ENCODE results near the gene TAB2. TPM values are rescaled to one million over a fixed set of nuclear protein-coding genes. Genes with fewer than 3 reads are reported as not detected.
"Not testable (repeated sequence)": the region's sequence is repeated elsewhere in the genome, so short reads cannot be mapped to it uniquely, and the experiment has no call there.

Gene TAB2
- total RNA-seq, 1 experiment from 2014 or later, result 12.4 TPM

DNA sequence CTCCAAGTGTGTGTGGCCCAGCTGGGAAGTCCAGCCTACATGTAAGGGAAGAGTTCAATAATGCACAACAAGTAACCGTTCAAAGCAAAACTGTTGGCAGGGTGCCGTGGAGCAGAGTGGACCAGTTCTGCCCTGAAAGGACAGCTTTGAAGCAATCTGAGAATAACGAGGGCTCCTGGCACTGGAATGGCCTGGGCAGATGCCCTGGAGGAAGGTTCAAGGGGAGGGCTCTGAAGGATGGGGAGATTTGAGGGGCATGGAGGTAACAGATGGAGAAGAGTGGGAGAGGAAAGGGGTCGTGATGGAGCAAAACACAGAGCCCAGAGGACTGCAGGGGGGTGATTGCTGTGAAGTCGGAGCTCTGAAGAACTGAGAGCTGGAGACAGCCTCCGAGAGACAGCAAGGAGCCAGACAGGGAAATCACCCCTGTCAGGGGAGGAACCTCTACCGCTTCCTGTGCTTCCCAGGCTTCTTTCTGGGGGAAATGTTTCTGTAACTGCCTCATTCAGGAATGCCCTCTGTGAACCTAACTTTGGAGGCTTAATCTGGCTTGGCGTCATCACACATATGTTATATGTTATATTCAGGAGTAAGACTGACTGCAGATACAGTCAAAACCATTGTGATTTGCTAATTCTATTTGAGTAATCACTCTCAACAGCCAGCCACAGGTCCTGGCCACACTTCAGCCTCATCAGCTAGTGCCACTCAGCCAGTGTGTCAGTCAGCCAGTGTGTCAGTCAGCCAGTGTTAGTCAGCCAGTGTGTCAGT is 126.1 kb downstream of the TAB2 start:
- in situ Hi-C loops (cut with HindIII; ENCODE audit: low pct_unique_long_range_greater_than_20kb, low sequenced_read_pairs), result no loop called here

DNA sequence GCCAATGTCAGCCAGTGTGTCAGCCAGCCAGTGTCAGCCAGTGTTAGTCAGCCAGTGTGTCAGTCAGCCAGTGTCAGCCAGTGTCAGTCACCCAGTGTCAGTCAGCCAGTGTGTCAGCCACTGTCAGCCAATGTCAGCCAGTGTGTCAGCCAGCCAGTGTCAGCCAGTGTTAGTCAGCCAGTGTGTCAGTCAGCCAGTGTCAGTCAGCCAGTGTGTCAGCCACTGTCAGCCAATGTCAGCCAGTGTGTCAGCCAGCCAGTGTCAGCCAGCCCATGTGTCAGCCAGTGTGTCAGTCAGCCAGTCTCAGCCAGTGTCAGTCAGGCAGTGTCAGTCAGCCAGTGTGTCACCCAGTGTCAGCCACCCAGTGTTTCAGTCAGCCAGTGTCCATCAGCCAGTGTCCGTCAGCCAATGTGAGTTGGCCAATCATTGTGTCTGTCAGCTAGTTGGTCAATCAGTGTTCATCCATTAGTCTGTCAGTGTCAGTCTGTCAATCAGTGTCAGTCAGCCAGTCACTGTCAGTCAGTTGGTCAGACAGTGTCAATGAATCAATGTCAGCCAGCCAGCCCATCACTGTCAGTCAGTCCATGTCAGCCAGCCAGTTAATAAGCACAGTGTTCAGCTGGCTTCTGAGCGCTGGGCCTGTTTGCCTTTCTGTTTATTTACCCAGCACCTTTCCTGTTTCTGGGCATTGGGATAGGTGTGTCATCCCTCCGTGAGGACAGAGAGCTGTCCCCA is 127.0 kb downstream of the TAB2 start:
- in situ Hi-C loops (cut with HindIII; ENCODE audit: low pct_unique_long_range_greater_than_20kb, low sequenced_read_pairs); DNase-seq (ENCODE audit: low read depth, low spot score): not testable (repeated sequence)

More for the DNA sequence above, 126.1 kb downstream of the TAB2 start:
- no peak for DNase-seq (ENCODE audit: low read depth, low spot score)

DNA sequence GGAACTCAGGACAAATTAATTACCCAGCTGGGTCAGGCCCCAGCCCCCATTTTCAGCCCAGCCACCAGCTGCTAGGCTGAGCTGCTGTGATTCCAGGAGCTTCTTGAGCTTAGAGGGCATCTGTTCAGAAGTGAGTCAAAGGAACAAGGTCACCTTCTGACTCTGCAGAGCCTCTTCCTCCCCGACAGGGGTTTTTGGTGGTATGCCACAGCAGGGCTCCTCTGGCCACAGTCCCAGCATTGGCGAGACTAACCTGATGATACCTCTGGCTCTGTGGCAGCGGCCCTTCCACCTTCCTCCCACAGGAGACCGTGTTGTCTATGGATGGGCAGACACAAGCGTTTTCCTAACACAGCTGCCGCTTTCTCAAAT is 127.6 kb downstream of the TAB2 start:
- in situ Hi-C loops (cut with HindIII; ENCODE audit: low pct_unique_long_range_greater_than_20kb, low sequenced_read_pairs), result no loop called here
- no peak for DNase-seq (ENCODE audit: low read depth, low spot score)

DNA sequence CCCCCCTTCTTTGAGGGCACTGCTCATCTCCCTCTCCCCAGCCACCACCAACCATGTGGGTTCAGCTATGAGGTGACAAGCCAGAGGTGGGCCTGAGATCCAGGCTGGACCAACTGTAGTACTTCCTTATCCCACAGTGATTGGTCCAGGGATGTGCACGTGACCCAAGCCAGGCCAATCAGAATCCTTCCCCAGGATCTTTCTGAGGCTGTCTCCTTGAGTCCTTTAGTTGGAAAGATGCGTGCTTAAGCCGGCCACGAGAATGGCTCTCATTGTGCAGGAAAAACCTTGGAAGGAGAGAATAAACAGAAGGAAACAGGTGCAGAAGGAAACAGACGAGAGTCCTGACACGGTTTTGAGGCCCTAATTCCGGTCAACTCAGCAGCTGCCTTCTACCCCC is 128.1 kb downstream of the TAB2 start:
- DNase-seq (ENCODE audit: low read depth, low spot score), result no peak
- in situ Hi-C loops (cut with HindIII; ENCODE audit: low pct_unique_long_range_greater_than_20kb, low sequenced_read_pairs), result no loop called here

DNA sequence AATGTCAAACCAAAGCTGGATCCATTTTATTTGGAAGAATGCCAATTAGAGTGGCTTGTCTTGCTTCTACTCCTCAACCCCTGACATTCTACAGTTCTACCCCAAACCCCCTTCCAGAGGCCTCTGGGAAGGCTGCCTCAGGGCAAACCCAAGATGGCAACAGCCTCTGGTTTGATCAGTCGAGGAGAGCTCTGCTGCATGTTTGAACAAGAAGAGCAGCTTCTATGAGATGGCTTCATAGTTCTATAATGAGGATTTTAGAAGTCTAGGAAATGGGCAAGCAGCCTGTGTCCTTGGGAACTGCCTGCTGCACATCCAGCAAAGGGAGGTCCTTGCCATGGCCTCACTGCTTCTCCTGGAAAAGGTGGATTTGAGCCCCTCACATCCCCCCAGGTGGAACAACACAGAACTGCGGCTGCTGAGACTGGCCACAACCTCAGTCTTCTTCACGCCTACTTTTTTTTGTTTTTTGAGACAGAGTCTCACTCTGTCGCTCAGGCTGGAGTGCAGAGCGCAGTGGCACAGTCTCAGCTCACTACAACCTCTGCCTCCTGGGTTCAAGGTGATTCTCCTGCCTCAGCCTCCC is 129.4 kb downstream of the TAB2 start:
- in situ Hi-C loops (cut with HindIII; ENCODE audit: low pct_unique_long_range_greater_than_20kb, low sequenced_read_pairs), result no loop called here

DNA sequence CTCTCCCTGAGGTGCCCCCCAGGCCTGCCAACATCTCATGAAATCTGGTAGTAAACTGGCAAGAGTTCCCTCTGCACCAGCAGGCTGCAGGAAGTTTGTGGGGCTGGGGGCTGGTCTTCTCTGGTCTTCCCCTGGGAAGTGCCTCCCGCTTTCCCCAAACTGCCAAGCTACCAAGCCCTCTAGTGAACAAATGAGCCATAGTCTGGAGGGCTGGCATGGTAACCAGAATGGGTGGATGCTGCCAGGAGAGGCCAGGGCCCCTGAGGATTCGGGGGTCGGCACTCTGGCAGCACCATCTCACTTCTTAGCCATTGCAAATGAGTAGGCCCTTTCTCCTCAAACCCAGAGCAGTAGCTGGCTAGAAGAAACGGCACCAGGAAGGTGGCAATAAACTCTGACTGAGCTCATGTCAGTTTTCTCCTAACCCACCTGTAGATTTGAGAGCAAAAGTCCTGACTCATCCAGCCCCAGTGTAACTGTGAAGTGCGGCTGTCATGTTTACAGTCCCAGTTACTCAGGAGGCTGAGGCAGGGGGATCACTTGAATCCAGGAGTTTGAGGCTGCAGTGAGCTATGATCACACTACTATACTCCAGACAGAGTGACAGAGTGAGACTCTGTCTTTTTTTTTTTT is 131.4 kb downstream of the TAB2 start:
- in situ Hi-C loops (cut with HindIII; ENCODE audit: low pct_unique_long_range_greater_than_20kb, low sequenced_read_pairs), result no loop called here
- no peak for DNase-seq (ENCODE audit: low read depth, low spot score)

More for the DNA sequence above, 129.4 kb downstream of the TAB2 start:
- no peak for DNase-seq (ENCODE audit: low read depth, low spot score)

DNA sequence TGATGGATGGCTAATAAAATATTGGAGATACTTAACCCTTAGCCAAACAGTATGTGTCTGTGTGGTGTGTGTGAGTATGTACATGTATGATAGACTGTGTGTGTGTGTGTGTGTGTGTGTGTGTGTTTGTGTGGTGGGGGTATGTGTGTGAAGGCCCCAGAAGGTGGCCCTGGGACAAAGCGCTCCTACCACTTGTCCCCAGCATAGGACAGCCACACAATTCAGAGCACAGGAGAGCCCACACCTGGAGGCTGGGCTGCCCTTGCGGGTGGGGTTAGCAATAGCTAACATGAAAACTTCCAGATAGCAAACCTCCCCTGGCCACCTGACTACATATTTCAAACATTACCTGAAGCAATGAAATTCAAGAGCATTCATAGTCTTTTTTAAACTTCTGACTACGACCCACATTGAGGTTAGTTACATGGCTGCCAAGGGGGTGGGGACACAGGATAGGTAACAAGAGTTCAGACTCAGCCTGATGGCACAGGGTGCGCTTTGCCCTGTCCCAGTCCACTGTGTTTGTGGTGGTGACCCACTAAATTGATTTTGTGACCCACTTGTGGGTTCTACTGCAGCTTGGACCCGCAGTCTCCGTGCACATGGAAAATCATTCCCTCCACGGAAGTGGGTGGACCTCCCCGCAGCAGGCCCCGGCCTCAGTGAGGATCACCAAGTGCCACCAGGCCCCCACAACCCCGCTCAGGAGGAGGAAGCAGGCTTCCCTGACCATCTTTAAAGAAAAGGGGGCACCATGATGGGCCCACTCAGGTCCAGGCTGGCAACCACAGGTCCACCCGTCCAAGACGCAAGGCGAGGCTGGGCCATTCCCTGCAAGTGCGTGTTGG is 132.5 kb downstream of the TAB2 start:
- DNase-seq (ENCODE audit: low read depth, low spot score), result no peak
- in situ Hi-C loops (cut with HindIII; ENCODE audit: low pct_unique_long_range_greater_than_20kb, low sequenced_read_pairs), result no loop called here

DNA sequence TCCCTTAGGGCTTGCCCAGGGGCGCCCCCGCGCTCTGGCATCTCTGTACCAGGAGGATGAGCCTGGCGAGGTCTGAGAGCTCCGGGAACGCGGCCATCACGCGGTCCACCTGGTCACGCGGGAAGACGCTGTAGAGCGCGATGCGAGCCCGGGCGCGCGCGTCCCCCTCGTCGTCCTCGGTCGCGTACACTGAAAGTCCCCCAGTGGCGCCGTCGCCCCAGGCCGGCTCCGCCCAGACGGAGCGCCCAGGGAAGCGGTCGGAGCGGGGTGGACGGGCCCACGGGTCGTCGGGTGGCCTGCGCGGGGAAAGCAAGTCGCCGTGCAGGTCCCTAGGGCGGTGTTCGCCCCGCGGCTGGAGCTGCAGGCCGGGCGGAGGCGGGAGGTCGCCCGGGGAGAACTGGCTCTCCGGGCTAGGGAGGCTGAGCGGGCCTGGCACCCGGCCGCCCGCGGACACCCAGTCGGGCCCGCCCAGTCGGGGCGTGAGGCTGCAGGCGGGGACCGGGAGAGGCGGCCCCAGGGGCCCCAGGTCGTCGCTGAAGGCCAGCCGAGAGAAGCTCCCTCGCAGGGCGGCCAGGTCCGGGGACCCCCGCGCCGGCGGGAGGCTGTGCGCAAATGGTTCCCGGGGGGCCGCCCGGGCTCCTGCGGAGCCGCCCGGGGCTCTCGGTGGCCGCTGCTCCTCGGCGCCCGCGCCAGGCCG is 133.3 kb downstream of the TAB2 start:
- in situ Hi-C loops (cut with HindIII; ENCODE audit: low pct_unique_long_range_greater_than_20kb, low sequenced_read_pairs), result no loop called here
- DNase-seq (ENCODE audit: low read depth, low spot score), result no peak

DNA sequence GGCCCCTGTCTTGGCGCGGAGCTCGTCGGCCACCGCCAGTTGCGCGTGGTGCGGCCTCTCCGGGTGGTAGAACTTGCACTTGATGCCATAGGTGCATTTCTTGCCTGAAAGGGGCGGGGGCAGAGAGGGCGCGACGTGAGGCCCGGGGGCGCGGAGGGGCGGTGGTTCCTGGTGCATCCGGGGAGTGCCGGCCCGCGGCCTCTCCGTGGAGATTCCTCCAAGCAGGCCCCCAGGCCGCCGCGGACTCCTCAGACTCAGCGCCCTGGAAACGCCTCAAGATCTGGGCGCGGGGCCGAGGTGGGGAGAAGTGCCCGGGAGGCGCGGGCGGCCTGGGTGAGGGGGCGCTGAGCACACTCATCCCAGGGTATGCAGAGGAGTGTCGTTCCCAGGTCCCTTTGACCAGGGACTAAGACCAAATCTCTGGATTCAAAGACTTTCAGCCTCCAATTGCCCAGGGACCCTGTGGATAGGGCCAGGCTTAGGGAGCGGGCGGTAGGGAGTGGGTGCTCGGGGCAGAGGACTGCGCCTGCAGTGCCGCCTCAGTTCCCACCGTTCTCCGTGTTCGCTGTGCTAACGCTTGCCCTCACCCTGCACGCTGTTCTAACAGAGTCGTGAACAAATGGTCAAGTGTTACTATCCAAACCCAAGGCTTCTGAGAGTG is 134.0 kb downstream of the TAB2 start:
- no peak for DNase-seq (ENCODE audit: low read depth, low spot score)
- in situ Hi-C loops (cut with HindIII; ENCODE audit: low pct_unique_long_range_greater_than_20kb, low sequenced_read_pairs), result no loop called here

DNA sequence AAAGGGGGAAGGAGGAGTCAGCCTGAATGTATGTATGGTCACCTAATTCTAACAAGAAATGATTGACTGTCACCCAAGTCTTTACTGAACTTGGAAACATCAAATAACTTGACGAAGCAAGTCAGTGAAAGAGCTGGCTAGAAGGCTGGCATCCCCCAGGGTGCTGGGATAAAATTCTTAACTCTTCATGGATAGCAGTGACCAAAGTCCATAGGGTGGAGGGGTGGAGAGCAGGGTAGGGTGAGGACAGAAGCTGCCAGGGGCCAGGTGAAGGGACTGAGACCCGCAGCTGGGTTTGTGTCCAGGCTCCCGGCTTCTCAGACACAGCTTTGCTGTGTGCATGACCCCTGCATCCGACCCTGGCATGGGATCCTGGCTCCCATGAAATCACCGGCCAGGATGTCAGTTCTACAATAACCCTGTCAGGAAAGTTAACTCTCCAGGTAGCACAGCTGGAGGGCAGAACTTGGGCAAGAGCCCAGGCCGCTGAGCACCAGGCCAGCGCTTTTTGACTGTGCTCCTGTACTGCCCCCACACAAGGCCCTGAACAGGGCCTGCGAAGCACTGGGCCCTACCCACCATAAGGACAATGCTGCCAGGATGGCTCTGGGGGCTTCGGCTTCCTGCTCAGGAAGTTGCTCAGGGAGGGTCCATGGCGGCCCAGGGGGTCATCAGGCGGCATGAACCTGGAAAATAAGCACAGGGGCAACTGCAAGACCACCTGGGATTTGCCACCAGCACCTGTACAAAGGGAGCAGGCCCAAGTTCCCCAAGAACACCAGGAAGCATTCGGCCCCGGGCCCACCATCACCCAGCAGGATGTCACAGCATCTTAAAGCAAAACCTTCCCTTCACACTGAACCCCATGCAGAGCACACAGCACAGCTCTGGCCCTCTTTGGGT is 134.8 kb downstream of the TAB2 start:
- in situ Hi-C loops (cut with HindIII; ENCODE audit: low pct_unique_long_range_greater_than_20kb, low sequenced_read_pairs), result no loop called here
- no peak for DNase-seq (ENCODE audit: low read depth, low spot score)

DNA sequence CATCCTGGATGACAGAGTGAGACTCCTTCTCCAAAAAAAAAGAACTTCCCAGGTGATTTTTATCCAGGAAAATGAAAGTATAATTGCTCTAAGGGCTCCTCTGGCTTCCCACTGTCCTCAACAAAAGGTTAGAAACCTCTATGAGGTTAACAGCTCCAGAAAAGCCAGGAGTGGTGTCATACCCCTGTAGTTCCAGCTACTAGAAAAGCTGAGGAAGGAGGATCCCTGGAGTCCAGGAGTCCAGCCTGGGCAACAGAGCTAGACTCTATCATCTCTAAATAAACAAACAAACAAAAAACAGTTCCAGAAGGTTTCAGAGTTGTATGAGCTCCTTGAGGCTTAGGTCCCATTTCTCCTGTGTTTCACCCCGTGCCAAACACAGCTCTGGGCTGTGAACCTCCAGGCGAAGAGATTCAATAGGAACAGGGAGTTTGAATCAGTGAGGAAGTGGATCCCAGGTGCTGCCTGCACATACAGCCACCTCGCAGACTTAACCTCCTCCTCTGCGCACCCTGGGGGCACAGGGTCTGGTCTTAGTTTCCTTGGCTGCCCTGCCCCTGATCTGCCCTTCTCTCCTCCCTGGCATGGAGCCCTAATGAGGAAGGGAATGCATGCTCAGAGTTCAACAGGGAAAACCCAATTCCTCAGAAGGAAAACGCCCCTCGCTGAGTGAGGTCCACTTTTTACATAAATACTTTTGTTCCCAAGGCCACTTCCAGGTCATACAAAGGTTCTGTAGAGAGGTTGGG is 136.3 kb downstream of the TAB2 start:
- no peak for DNase-seq (ENCODE audit: low read depth, low spot score)
- in situ Hi-C loops (cut with HindIII; ENCODE audit: low pct_unique_long_range_greater_than_20kb, low sequenced_read_pairs), result no loop called here

DNA sequence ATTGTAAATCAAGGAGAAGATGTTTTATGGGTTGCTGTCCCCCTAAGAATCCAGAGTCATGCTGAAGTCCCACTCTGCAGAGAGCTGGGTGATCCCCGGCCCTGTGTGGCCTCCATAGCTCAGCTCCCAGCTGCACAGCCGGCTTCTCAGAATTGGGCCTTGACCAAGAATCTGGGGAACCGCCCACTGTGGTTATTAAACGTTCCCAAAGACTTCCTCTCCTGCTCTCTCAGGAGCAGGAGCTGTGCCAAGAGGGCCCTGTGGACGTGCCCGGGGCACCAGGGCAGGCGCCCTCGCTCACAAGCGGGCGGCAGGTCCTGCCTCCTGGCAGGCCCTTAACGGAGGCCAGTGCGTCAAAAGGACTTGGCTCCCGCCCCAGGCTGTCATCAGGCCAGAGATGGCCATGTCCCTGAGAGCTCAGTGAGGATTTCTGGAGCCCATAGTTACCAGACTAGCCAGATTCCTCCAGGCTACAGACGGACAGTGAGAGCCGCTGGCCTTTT is 136.9 kb downstream of the TAB2 start:
- in situ Hi-C loops (cut with HindIII; ENCODE audit: low pct_unique_long_range_greater_than_20kb, low sequenced_read_pairs), result no loop called here
- DNase-seq (ENCODE audit: low read depth, low spot score), result no peak

DNA sequence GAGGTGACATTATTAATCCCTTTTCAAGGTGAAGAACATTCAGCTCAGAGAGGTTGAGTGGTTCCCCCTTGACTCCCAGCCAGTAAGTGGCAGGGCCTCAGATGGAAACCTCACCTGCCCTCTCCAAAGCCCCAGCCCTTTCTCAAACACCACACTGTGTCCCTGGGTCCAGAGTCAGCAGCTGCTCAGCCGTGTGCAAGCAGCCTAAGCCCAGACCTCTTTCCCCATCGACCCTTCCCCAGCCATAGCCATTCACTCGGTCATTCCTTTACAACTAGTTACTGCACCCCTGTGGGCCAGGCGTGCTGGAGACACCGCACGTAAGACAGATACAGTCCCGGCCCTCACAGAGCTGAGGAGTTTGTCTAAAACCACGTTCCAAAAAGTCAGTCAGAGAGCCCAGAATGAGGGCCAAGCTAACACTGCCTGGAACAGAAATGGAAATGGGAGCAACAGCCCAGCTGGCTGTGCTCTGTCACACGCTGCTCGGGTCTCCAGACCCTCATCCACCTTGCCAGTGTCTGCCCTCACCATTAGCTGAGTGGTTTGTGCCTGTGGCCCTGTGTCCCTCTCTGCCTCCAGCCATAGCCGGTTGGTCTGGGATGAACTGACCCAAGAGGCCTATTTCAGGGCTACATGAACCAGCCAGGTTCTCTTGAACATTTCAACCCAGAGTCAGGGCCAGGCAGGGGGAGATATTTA is 137.7 kb downstream of the TAB2 start:
- in situ Hi-C loops (cut with HindIII; ENCODE audit: low pct_unique_long_range_greater_than_20kb, low sequenced_read_pairs), result no loop called here
- no peak for DNase-seq (ENCODE audit: low read depth, low spot score)

DNA sequence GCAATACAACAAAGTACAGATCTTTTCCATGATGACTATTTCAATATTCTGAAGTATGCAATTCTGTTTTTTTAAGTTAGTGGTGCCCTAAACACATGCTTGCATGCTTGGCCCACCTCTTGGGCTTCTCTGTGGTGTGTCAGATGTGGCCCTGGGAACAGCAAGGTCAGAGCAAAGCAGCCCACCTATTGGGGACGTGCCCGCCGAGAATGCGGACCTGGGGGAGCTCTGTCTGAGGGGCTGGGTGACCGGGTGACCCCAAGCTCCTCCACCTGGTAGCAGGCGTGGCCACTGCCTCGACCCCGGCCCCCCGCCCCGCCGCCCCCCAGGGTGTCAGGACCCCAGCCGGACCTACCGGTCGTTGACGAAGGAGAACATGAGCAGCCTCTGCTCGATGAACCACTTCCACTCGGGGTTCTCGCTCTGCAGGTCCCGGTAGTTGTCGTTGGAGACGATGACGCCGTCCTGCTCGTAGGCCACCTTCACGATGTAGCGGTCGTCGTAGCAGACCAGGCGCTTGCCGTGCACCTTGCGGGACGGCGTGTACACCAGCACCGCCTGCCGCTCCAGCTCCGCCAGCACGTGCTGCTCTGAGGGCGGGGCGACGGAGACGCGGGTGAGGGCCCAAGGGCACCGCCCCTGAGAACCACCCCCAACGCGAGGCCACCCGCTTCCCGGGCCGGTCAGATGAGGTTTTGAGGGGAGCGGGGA is 139.0 kb downstream of the TAB2 start:
- no peak for DNase-seq (ENCODE audit: low read depth, low spot score)
- in situ Hi-C loops (cut with HindIII; ENCODE audit: low pct_unique_long_range_greater_than_20kb, low sequenced_read_pairs), result no loop called here
